ENCODE data around the gene TES.

DNA sequence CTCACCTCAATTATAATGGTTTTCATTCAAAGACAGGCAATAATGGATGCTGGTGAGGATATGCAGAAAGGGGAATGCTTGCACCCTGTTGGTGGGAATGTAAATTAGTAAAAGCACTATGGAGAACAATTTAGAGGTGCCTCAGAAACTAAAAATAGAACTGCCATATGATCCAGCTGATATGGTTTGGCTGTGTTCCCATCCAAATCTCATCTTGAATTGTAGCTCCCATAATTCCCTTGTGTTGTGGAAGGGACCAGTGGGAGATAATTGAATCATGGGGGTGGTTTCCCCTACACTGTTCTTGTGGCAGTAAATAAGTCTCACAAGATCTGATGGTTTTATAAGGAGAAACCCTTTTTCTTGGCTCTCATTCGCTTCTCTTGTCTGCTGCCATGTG is 87.7 kb downstream of the TES start:
- no peak for TF ChIP-seq REST (IDR thresholded peaks at IDR 0.05; ENCODE audit: borderline replicate concordance in 1 of 2, low read depth in 1 of 2, low read length in 2 of 2)
- no peak for TF ChIP-seq PHF8 (CRISPR knock-in tag; IDR thresholded peaks at IDR 0.05)
- TF ChIP-seq ZNF550 (CRISPR knock-in tag; IDR thresholded peaks at IDR 0.05; ENCODE audit: borderline replicate concordance): no peak
- no peak for TF ChIP-seq FOXK2 (IDR thresholded peaks at IDR 0.05)
- no peak for TF ChIP-seq ZNF562 (CRISPR knock-in tag; IDR thresholded peaks at IDR 0.05; ENCODE audit: borderline replicate concordance)
- TF ChIP-seq PHB2 (IDR thresholded peaks at IDR 0.05; ENCODE audit: partially characterized antibody): no peak
- TF ChIP-seq GABPB1 (CRISPR knock-in tag; IDR thresholded peaks at IDR 0.05): no peak
- TF ChIP-seq CAMTA2 (CRISPR knock-in tag; IDR thresholded peaks at IDR 0.05; ENCODE audit: borderline replicate concordance): no peak
- TF ChIP-seq ATRX (CRISPR knock-in tag; IDR thresholded peaks at IDR 0.05; ENCODE audit: borderline replicate concordance): no peak

All from HepG2 (cell line).